ENCODE data around the gene CBFA2T2. TPM values are rescaled to one million over a fixed set of nuclear protein-coding genes. Genes with fewer than 3 reads are reported as not detected.
A peak's percentile ranks its signal among the peaks of the same experiment; 100 is the strongest.

The CBFA2T2 gene
- polyA plus RNA-seq, 3 donors from 2014 or later: 7.5 to 15.5 (median 11.0) TPM

- no peaks in the 10 kb centered on the region for H3K9me3 Mint-ChIP-seq
- peaks cover 0 to 7% of the 10 kb centered on the region in 2 donors for H3K4me1 Mint-ChIP-seq
- no peak overlapping the region for H3K4me3 Mint-ChIP-seq
- peak overlapping the region in 3 of 6 donors; percentile 8 to 71 (median 25) for H3K27ac Mint-ChIP-seq
- no peaks in the 10 kb centered on the region for H3K27me3 Mint-ChIP-seq (ENCODE audit: low read depth in 3 of 3)
- DNase-seq: no peak
- peaks cover under 1 to 5% (median 5%) of the 10 kb centered on the region in 3 donors for H3K36me3 Mint-ChIP-seq
Observed at GRCh38 chr20:33602826-33603590, 113.1 kb downstream of the CBFA2T2 start.

- H3K4me1 Mint-ChIP-seq: peaks cover 0 to 7% of the 10 kb centered on the region in 2 donors
- no peak overlapping the region for H3K4me3 Mint-ChIP-seq
- no peak overlapping the region for H3K27ac Mint-ChIP-seq
- DNase-seq: no peak
- no peaks in the 10 kb centered on the region for H3K9me3 Mint-ChIP-seq
- H3K27me3 Mint-ChIP-seq (ENCODE audit: low read depth in 3 of 3): no peaks in the 10 kb centered on the region
- peaks cover 4 to 9% (median 8%) of the 10 kb centered on the region in 3 donors for H3K36me3 Mint-ChIP-seq
Observed at GRCh38 chr20:33604084-33604990, 114.4 kb downstream of the CBFA2T2 start.

- H3K9me3 Mint-ChIP-seq: no peaks in the 10 kb centered on the region
- H3K27me3 Mint-ChIP-seq (ENCODE audit: low read depth in 3 of 3): no peaks in the 10 kb centered on the region
- H3K4me3 Mint-ChIP-seq: no peak overlapping the region
- peaks cover 4 to 9% (median 8%) of the 10 kb centered on the region in 3 donors for H3K36me3 Mint-ChIP-seq
- H3K27ac Mint-ChIP-seq: no peak overlapping the region
- peaks cover 0 to 7% of the 10 kb centered on the region in 2 donors for H3K4me1 Mint-ChIP-seq
- DNase-seq: no peak
Observed at GRCh38 chr20:33604991-33605370, 115.1 kb downstream of the CBFA2T2 start.

- H3K4me1 Mint-ChIP-seq: peaks cover 0 to 7% of the 10 kb centered on the region in 2 donors
- H3K9me3 Mint-ChIP-seq: no peaks in the 10 kb centered on the region
- no peak for DNase-seq
- H3K27ac Mint-ChIP-seq: peak overlapping the region in 1 of 6 donors; percentile 32
- no peaks in the 10 kb centered on the region for H3K27me3 Mint-ChIP-seq (ENCODE audit: low read depth in 3 of 3)
- H3K36me3 Mint-ChIP-seq: peaks cover 4 to 14% (median 8%) of the 10 kb centered on the region in 3 donors
- no peak overlapping the region for H3K4me3 Mint-ChIP-seq
Observed at GRCh38 chr20:33606118-33606771, 116.3 kb downstream of the CBFA2T2 start.

GRCh38 chr20:33609504-33609903 is 119.6 kb downstream of the CBFA2T2 start:
- Mint-ChIP-seq H3K9me3 (no peaks in the 10 kb centered on the region), H3K27me3 (ENCODE audit: low read depth in 3 of 3) (no peaks in the 10 kb centered on the region), H3K36me3 (peaks cover 4 to 24% (median 22%) of the 10 kb centered on the region in 3 donors), H3K4me3 (no peak overlapping the region), H3K27ac (peak overlapping the region in 2 of 6 donors; percentile 2 to 9), H3K4me1 (no peaks in the 10 kb centered on the region)
- no peak for DNase-seq

GRCh38 chr20:33611106-33611505 is 121.2 kb downstream of the CBFA2T2 start:
- Mint-ChIP-seq H3K9me3 (no peaks in the 10 kb centered on the region), H3K27me3 (ENCODE audit: low read depth in 3 of 3) (no peaks in the 10 kb centered on the region), H3K4me3 (no peak overlapping the region), H3K27ac (peak overlapping the region in 1 of 6 donors; percentile 0), H3K4me1 (no peaks in the 10 kb centered on the region), H3K36me3 (peaks cover 4 to 27% (median 23%) of the 10 kb centered on the region in 3 donors)
- DNase-seq: no peak

GRCh38 chr20:33612001-33612400 is 122.1 kb downstream of the CBFA2T2 start:
- H3K4me3 Mint-ChIP-seq: no peak overlapping the region
- no peaks in the 10 kb centered on the region for H3K4me1 Mint-ChIP-seq
- H3K27me3 Mint-ChIP-seq (ENCODE audit: low read depth in 3 of 3): no peaks in the 10 kb centered on the region
- no peaks in the 10 kb centered on the region for H3K9me3 Mint-ChIP-seq
- H3K36me3 Mint-ChIP-seq: peaks cover 4 to 27% (median 18%) of the 10 kb centered on the region in 3 donors
- no peak overlapping the region for H3K27ac Mint-ChIP-seq
- no peak for DNase-seq

- H3K27me3 Mint-ChIP-seq (ENCODE audit: low read depth in 3 of 3): peaks cover 0 to 2% (median 0%) of the 10 kb centered on the region in 3 donors
- peaks cover 30 to 35% of the 10 kb centered on the region in 2 donors for H3K4me1 Mint-ChIP-seq
- H3K27ac Mint-ChIP-seq: no peak overlapping the region
- H3K4me3 Mint-ChIP-seq: no peak overlapping the region
- H3K36me3 Mint-ChIP-seq: peaks cover 0 to 33% (median 18%) of the 10 kb centered on the region in 3 donors
- no peak for DNase-seq
- no peaks in the 10 kb centered on the region for H3K9me3 Mint-ChIP-seq
Observed at GRCh38 chr20:33621717-33622400, 132.0 kb downstream of the CBFA2T2 start.

- H3K4me3 Mint-ChIP-seq: peak overlapping the region in 1 of 5 donors; percentile 36
- H3K4me1 Mint-ChIP-seq: peaks cover 30 to 35% of the 10 kb centered on the region in 2 donors
- peaks cover 0 to 2% (median 0%) of the 10 kb centered on the region in 3 donors for H3K27me3 Mint-ChIP-seq (ENCODE audit: low read depth in 3 of 3)
- peaks cover 0 to 37% (median 21%) of the 10 kb centered on the region in 3 donors for H3K36me3 Mint-ChIP-seq
- no peaks in the 10 kb centered on the region for H3K9me3 Mint-ChIP-seq
- no peak for DNase-seq
- H3K27ac Mint-ChIP-seq: peak overlapping the region in 3 of 6 donors; percentile 22 to 54 (median 43)
Observed at GRCh38 chr20:33622705-33623365, 132.9 kb downstream of the CBFA2T2 start.

- H3K9me3 Mint-ChIP-seq: no peaks in the 10 kb centered on the region
- peak overlapping the region; percentile 62 to 90 (median 84) for H3K27ac Mint-ChIP-seq
- peaks cover 0 to 2% (median 0%) of the 10 kb centered on the region in 3 donors for H3K27me3 Mint-ChIP-seq (ENCODE audit: low read depth in 3 of 3)
- peak overlapping the region; percentile 26 to 71 (median 55) for H3K4me3 Mint-ChIP-seq
- H3K36me3 Mint-ChIP-seq: peaks cover 8 to 47% (median 35%) of the 10 kb centered on the region in 3 donors
- peaks cover 30 to 35% of the 10 kb centered on the region in 2 donors for H3K4me1 Mint-ChIP-seq
- DNase-seq: peak; percentile 13 to 34 (median 17)
Observed at GRCh38 chr20:33624399-33624798, 134.5 kb downstream of the CBFA2T2 start.

GRCh38 chr20:33626190-33626589 is 136.3 kb downstream of the CBFA2T2 start:
- peaks cover 0 to 2% (median 0%) of the 10 kb centered on the region in 3 donors for H3K27me3 Mint-ChIP-seq (ENCODE audit: low read depth in 3 of 3)
- peaks cover 19 to 55% (median 49%) of the 10 kb centered on the region in 3 donors for H3K36me3 Mint-ChIP-seq
- H3K27ac Mint-ChIP-seq: peak overlapping the region in 4 of 6 donors; percentile 11 to 80 (median 44)
- no peak for DNase-seq
- H3K9me3 Mint-ChIP-seq: no peaks in the 10 kb centered on the region
- no peak overlapping the region for H3K4me3 Mint-ChIP-seq
- peaks cover 30% of the 10 kb centered on the region in 2 donors for H3K4me1 Mint-ChIP-seq

- no peak for DNase-seq
- peak overlapping the region in 3 of 6 donors; percentile 27 to 67 (median 42) for H3K27ac Mint-ChIP-seq
- H3K27me3 Mint-ChIP-seq (ENCODE audit: low read depth in 3 of 3): peaks cover 0 to 2% (median 0%) of the 10 kb centered on the region in 3 donors
- H3K4me3 Mint-ChIP-seq: no peak overlapping the region
- no peaks in the 10 kb centered on the region for H3K9me3 Mint-ChIP-seq
- peaks cover 28% of the 10 kb centered on the region in 2 donors for H3K4me1 Mint-ChIP-seq
- peaks cover 19 to 55% (median 44%) of the 10 kb centered on the region in 3 donors for H3K36me3 Mint-ChIP-seq
Observed at GRCh38 chr20:33627577-33628216, 137.8 kb downstream of the CBFA2T2 start.

All from immature natural killer cell (primary cell).